Measurements from ENCODE around the gene FAM151A.
"Not testable (repeated sequence)": the region's sequence is repeated elsewhere in the genome, so short reads cannot be mapped to it uniquely, and the experiment has no call there.

FAM151A gene

GRCh38 chr1:54636461-54637446 lies 13.4 kb upstream of the FAM151A start:
- not testable (repeated sequence) for DNase-seq

- DNase-seq: not testable (repeated sequence)
These were observed 12.5 kb upstream of the FAM151A start for GRCh38 chr1:54635804-54636203.

- DNase-seq: no peak
These were observed 3.9 kb upstream of the FAM151A start for GRCh38 chr1:54627196-54627595.

- DNase-seq: no peak
These were observed 1.4 kb upstream of the FAM151A start for GRCh38 chr1:54624466-54625464.

- no peak for DNase-seq
These were observed 3.6 kb downstream of the FAM151A start for GRCh38 chr1:54619749-54620148.

- no peak for DNase-seq
These were observed 7.6 kb downstream of the FAM151A start for GRCh38 chr1:54615531-54616279.

GRCh38 chr1:54614563-54614962 lies 8.8 kb downstream of the FAM151A start:
- no peak for DNase-seq

- DNase-seq: no peak
These were observed 9.3 kb downstream of the FAM151A start for GRCh38 chr1:54614024-54614423.

- no peak for DNase-seq
These were observed 11.7 kb downstream of the FAM151A start for GRCh38 chr1:54611621-54612020.

- no peak for DNase-seq
These were observed 12.4 kb downstream of the FAM151A start for GRCh38 chr1:54610601-54611580.

GRCh38 chr1:54610048-54610447 lies 13.3 kb downstream of the FAM151A start:
- no peak for DNase-seq

GRCh38 chr1:54609301-54609921 lies 13.9 kb downstream of the FAM151A start:
- DNase-seq: no peak

- no peak for DNase-seq
These were observed 14.6 kb downstream of the FAM151A start for GRCh38 chr1:54608566-54609230.

GRCh38 chr1:54607821-54608565 lies 15.3 kb downstream of the FAM151A start:
- no peak for DNase-seq

- no peak for DNase-seq
These were observed 16.4 kb downstream of the FAM151A start for GRCh38 chr1:54606990-54607325.

- no peak for DNase-seq
These were observed 17.0 kb downstream of the FAM151A start for GRCh38 chr1:54606096-54606989.

GRCh38 chr1:54604572-54605370 lies 18.6 kb downstream of the FAM151A start:
- DNase-seq: peak; percentile 68

GRCh38 chr1:54604051-54604450 lies 19.3 kb downstream of the FAM151A start:
- no peak for DNase-seq
